Astrocyte (in vitro differentiated cells and primary cell): Measurements from ENCODE around the gene RABEP2. TPM values are rescaled to one million over a fixed set of nuclear protein-coding genes. Genes with fewer than 3 reads are reported as not detected.

Experiments used
- DNase-seq: peaks from one replicate; pipeline ENCODE4 v3.0.0-alpha.2; 2010; ENCODE audit warnings: low read depth
- FAIRE-seq: peaks from 2 replicates; lab custom pipeline; 2011; peaks lifted over from hg19 to GRCh38; lab: Jason Lieb, UNC
- H2AFZ ChIP-seq: 2 replicates; pipeline ENCODE4 v1.6.0; 2012; ENCODE audit warnings: low read depth, low read length, inconsistent platforms
- H3K27ac ChIP-seq: 2 replicates; pipeline ENCODE4 v1.5.1; 2011; ENCODE audit warnings: low read depth, low read length, inconsistent platforms
- H3K27me3 ChIP-seq: 2 replicates; pipeline ENCODE4 v1.6.0; 2011; ENCODE audit warnings: low read length, inconsistent platforms; ENCODE audit not compliant: insufficient read depth
- H3K36me3 ChIP-seq: 2 replicates; pipeline ENCODE4 v1.5.1; 2011; ENCODE audit warnings: low read length, inconsistent platforms; ENCODE audit not compliant: insufficient read depth
- H3K4me1 ChIP-seq: 2 replicates; pipeline ENCODE4 v1.5.1; 2011; ENCODE audit warnings: low read length, inconsistent platforms; ENCODE audit not compliant: insufficient read depth
- H3K4me2 ChIP-seq: 2 replicates; pipeline ENCODE4 v1.6.0; 2012; ENCODE audit warnings: low read length, inconsistent platforms
- H3K4me3 ChIP-seq: 2 replicates; pipeline ENCODE4 v1.5.1; 2011; ENCODE audit warnings: low read depth, mild to moderate bottlenecking, low read length, inconsistent platforms; ENCODE audit not compliant: insufficient read depth
- H3K79me2 ChIP-seq: 2 replicates; pipeline ENCODE4 v1.6.0; 2012; ENCODE audit warnings: mild to moderate bottlenecking, low read length, inconsistent platforms; ENCODE audit not compliant: insufficient read depth
- H3K9ac ChIP-seq: 2 replicates; pipeline ENCODE4 v1.6.0; 2012; ENCODE audit warnings: mild to moderate bottlenecking, low read length, inconsistent platforms
- H3K9me3 ChIP-seq: 2 replicates; pipeline ENCODE4 v1.5.1; 2012; ENCODE audit warnings: low read depth, mild to moderate bottlenecking, low read length, inconsistent platforms; ENCODE audit not compliant: insufficient read depth
- H4K20me1 ChIP-seq: 2 replicates; pipeline ENCODE4 v1.6.0; 2012; ENCODE audit warnings: low read length, inconsistent platforms; ENCODE audit not compliant: insufficient read depth
- H3K27ac Mint-ChIP-seq: one replicate; pipeline ENCODE4 v1.8.0; 2021; ENCODE audit warnings: mild to moderate bottlenecking, mixed read lengths; ENCODE audit not compliant: unreplicated experiment
- H3K27me3 Mint-ChIP-seq: one replicate; pipeline ENCODE4 v1.8.0; 2021; ENCODE audit warnings: low read depth, mixed read lengths; ENCODE audit not compliant: unreplicated experiment
- H3K36me3 Mint-ChIP-seq: one replicate; pipeline ENCODE4 v1.8.0; 2021; ENCODE audit warnings: low read depth, mixed read lengths; ENCODE audit not compliant: unreplicated experiment
- H3K4me1 Mint-ChIP-seq: one replicate; pipeline ENCODE4 v1.8.0; 2021; ENCODE audit warnings: low read depth, mixed read lengths; ENCODE audit not compliant: unreplicated experiment
- H3K4me3 Mint-ChIP-seq: one replicate; pipeline ENCODE4 v1.8.0; 2021; ENCODE audit warnings: mild to moderate bottlenecking, moderate library complexity, mixed read lengths; ENCODE audit not compliant: unreplicated experiment
- H3K9me3 Mint-ChIP-seq: one replicate; pipeline ENCODE4 v1.8.0; 2021; ENCODE audit warnings: mild to moderate bottlenecking, mixed read lengths; ENCODE audit not compliant: unreplicated experiment
- EZH2 ChIP-seq: IDR thresholded peaks from 2 replicates; pipeline ENCODE4 v1.6.1; 2012; ENCODE audit warnings: mild to moderate bottlenecking, low read length, inconsistent platforms; ENCODE audit not compliant: insufficient read depth
- total RNA-seq: library from RNA; stranded (reverse); gene quantifications from 2 replicates; pipeline ENCODE4 v1.2.1, GENCODE V29; 2021
- TF ChIP-seq, protein P1 (sequence below): IDR thresholded peaks from 2 replicates; pipeline ENCODE4 v1.5.1; 2011; ENCODE audit warnings: low read depth, mild to moderate bottlenecking, inconsistent platforms, low read length, moderate library complexity; ENCODE audit not compliant: insufficient read depth

RABEP2 gene
- total RNA-seq, 1 donor from 2014 or later = 19.4 TPM

DNA sequence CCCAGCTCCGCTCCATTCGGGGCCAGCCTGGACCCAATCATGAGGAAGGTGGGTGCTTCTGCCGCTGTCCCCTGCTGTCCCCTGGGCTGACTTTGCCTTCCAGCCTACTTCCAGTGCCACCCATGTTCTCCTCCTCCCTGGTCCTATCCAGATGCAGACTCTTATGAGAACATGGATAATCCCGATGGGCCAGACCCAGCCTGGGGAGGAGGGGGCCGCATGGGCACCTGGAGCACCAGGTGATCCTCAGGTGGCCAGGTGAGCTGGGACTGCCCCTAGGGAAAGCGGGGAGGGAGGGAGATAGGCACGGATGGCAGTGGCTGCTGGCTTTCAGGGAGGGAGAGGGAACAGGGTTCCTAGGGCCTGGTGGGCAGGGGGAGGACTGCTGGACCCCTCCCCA is 13.7 kb upstream of the RABEP2 start:
- H3K27me3 ChIP-seq = no peaks in the 10 kb centered on the region
- H3K9ac ChIP-seq = no peak overlapping the region
- H3K9me3 Mint-ChIP-seq = peaks cover 5% of the 10 kb centered on the region
- no peaks in the 10 kb centered on the region for H3K4me1 ChIP-seq
- TF ChIP-seq, protein P1, sequence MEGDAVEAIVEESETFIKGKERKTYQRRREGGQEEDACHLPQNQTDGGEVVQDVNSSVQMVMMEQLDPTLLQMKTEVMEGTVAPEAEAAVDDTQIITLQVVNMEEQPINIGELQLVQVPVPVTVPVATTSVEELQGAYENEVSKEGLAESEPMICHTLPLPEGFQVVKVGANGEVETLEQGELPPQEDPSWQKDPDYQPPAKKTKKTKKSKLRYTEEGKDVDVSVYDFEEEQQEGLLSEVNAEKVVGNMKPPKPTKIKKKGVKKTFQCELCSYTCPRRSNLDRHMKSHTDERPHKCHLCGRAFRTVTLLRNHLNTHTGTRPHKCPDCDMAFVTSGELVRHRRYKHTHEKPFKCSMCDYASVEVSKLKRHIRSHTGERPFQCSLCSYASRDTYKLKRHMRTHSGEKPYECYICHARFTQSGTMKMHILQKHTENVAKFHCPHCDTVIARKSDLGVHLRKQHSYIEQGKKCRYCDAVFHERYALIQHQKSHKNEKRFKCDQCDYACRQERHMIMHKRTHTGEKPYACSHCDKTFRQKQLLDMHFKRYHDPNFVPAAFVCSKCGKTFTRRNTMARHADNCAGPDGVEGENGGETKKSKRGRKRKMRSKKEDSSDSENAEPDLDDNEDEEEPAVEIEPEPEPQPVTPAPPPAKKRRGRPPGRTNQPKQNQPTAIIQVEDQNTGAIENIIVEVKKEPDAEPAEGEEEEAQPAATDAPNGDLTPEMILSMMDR = no peak
- TF ChIP-seq EZH2 = no peak
- H3K4me1 Mint-ChIP-seq = no peaks in the 10 kb centered on the region
- H3K36me3 ChIP-seq = no peaks in the 10 kb centered on the region
- no peaks in the 10 kb centered on the region for H4K20me1 ChIP-seq
- no peaks in the 10 kb centered on the region for H3K9me3 ChIP-seq
- H3K79me2 ChIP-seq = no peaks in the 10 kb centered on the region
- no peak overlapping the region for H3K4me3 ChIP-seq
- H2AFZ ChIP-seq = no peak overlapping the region
- no peak overlapping the region for H3K4me3 Mint-ChIP-seq
- no peak overlapping the region for H3K27ac ChIP-seq
- H3K27me3 Mint-ChIP-seq = peaks cover 28% of the 10 kb centered on the region
- peaks cover 3% of the 10 kb centered on the region for H3K36me3 Mint-ChIP-seq
- no peak overlapping the region for H3K27ac Mint-ChIP-seq
- H3K4me2 ChIP-seq = no peak overlapping the region
- FAIRE-seq (no peak), DNase-seq (no peak)

DNA sequence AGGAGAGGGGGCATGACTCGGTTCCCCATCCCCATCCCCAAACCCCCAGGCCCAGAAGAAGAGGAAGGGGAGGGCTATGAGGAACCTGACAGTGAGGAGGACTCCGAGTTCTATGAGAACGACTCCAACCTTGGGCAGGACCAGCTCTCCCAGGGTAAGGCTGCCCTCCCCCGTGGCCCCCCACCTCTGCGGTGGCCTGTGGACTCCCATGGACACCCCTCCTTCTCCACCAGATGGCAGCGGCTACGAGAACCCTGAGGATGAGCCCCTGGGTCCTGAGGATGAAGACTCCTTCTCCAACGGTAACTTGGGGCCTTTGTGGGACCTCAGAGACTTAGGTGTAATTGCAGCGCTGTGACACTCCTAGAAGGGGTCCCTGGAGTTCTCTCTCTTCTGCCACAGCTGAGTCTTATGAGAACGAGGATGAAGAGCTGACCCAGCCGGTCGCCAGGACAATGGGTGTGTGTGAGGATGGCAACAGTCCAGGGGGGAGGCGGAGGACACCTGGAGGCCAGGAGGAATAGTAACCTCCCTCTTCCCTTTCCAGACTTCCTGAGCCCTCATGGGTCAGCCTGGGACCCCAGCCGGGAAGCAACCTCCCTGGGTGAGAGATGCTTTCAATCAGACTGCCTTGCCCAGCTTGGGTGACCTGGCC is 12.3 kb upstream of the RABEP2 start:
- TF ChIP-seq, protein P1 = no peak
- no peak for TF ChIP-seq EZH2
- H3K4me1 Mint-ChIP-seq = no peaks in the 10 kb centered on the region
- DNase-seq = no peak
- no peak overlapping the region for H3K4me3 Mint-ChIP-seq
- no peak for FAIRE-seq
- peaks cover 33% of the 10 kb centered on the region for H3K27me3 Mint-ChIP-seq
- no peak overlapping the region for H3K27ac Mint-ChIP-seq
- Histone ChIP-seq H4K20me1 (no peaks in the 10 kb centered on the region), H3K9ac (no peak overlapping the region), H3K4me2 (no peak overlapping the region), H3K79me2 (no peaks in the 10 kb centered on the region), H3K4me1 (no peaks in the 10 kb centered on the region), H3K27me3 (no peaks in the 10 kb centered on the region), H2AFZ (no peak overlapping the region), H3K36me3 (no peaks in the 10 kb centered on the region), H3K27ac (no peak overlapping the region), H3K4me3 (no peak overlapping the region), H3K9me3 (no peaks in the 10 kb centered on the region)
- peaks cover 3% of the 10 kb centered on the region for H3K36me3 Mint-ChIP-seq
- peaks cover 5% of the 10 kb centered on the region for H3K9me3 Mint-ChIP-seq

DNA sequence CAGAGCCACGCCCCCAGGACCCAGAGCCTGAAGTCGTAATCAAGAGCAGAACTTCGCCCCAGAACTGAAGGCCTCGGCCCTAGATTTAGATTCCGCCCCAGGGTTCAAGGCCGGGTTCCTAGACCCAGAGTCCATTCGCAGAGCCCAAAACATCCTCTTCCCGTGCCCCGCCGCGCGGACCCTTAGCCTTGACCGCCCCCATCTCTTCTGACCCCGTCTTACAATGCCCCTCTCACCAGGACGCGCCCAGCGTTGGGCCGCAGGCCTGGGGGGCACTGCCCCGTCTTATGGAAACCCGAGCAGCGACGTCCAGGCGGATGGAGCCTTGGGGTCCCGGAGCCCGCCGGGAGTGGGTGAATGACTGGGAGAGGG is 11.7 kb upstream of the RABEP2 start:
- Mint-ChIP-seq H3K27ac (no peak overlapping the region), H3K9me3 (peaks cover 5% of the 10 kb centered on the region), H3K27me3 (peaks cover 33% of the 10 kb centered on the region), H3K36me3 (peaks cover 3% of the 10 kb centered on the region), H3K4me1 (no peaks in the 10 kb centered on the region), H3K4me3 (no peak overlapping the region)
- Histone ChIP-seq H3K27me3 (no peaks in the 10 kb centered on the region), H3K4me3 (no peak overlapping the region), H3K36me3 (no peaks in the 10 kb centered on the region), H3K4me2 (no peak overlapping the region), H3K9me3 (no peaks in the 10 kb centered on the region), H3K9ac (no peak overlapping the region), H4K20me1 (no peaks in the 10 kb centered on the region), H3K27ac (no peak overlapping the region), H3K79me2 (no peaks in the 10 kb centered on the region), H3K4me1 (no peaks in the 10 kb centered on the region), H2AFZ (no peak overlapping the region)
- DNase-seq = no peak
- TF ChIP-seq, protein P1 = no peak
- TF ChIP-seq EZH2 = no peak
- FAIRE-seq = no peak
